HG03432 (cell line): Measurements from ENCODE around the gene TIGD1.

Experiments
- ATAC-seq: cut with Tn5 transposase; IDR thresholded peaks from one replicate; pipeline ENCODE4 v1.9.1; 2021; ENCODE audit warnings: mild to moderate bottlenecking, moderate library complexity; ENCODE audit not compliant: unreplicated experiment

TIGD1 gene

DNA sequence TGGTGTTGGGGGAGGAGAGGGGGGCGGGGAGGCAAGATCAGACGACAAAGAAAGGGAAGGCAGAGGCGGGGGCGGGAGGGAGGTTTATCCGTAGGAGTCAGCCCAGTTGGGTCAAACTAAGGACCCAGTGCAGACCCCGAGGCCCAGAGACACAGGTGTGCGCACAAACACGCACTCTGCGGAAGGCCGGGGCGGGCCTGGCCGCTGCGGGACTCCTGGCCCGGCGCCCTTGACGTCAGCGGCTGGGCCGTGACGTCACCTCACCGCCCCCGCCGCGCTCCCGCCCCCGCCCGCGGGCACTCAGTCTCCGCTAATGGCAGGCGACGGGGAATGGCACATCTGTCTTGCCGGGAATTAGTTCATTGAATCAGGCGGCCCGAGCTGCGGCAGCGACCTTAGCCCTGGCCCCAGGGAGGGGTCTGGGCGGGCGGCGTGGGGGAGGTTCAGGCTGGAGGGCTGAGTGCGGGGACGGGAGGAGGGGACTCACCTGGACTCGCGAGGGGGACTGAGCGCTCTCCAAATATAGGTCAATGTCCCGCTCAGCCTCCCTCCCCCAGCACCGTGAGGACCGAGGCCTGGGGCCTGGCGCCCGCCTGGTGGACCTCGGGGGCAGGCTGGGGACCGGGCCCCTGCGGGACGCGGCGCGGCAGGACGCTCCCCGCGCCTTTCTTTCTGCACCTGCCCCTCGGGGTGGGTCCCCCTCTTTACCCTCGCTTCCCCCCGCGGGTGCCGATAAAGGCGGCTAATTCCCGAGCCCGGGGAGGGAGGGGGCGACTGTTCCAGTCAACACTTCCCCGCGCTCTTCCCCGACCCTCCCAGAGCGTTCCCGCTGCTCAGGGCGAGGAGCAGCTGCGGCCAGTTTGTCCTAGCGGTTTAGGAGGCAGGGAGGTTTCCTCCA is 47.2 kb downstream of the TIGD1 start:
- ATAC-seq = no peak

DNA sequence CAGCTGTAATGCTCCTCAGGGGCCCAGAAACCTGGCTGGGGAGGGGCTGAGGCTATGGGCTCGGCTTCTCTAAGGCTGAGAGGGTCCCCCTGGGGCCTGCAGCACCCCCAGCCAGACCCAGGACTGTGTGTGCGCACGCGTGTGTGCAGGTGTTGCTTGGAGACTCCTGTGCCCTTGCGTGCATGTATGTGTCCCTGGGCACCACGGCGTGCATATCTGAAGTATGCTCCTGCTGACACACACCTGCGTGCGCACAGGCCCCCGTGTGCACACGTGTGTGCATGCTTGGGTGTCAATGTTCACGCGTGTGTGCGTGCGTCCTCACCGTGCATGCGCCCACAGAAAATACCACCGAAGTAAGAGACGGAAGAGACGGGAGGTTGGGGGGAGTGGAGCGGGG is 47.8 kb downstream of the TIGD1 start:
- ATAC-seq = no peak

DNA sequence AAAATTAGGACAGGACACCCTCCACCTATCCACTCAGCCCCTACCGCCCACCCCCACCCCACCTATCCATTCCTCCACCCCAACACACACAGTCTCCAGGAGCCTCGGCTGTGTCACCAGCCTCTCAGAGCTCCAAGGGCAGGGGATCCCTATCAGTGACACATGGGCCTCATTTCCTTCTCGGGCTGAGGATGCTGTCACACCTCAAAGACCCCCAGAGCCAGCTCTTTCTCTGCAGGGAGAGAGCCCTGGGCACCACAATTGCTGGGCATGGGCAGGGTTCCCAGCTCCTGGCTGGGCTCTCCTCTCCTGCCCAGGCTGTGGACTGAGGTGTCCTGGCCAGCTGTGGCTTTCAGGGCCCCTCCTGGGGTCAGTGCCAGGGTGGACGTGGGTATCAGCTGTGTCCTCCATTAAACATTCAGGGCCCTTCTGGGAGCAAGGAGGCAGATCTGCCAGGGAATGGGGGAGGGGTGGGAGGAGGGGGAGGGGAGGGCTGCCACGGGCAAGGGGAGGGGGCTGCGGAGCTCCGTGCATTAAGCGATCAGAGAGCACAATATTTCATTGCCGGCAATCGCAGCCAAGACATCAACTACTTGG is 48.5 kb downstream of the TIGD1 start:
- no peak for ATAC-seq

DNA sequence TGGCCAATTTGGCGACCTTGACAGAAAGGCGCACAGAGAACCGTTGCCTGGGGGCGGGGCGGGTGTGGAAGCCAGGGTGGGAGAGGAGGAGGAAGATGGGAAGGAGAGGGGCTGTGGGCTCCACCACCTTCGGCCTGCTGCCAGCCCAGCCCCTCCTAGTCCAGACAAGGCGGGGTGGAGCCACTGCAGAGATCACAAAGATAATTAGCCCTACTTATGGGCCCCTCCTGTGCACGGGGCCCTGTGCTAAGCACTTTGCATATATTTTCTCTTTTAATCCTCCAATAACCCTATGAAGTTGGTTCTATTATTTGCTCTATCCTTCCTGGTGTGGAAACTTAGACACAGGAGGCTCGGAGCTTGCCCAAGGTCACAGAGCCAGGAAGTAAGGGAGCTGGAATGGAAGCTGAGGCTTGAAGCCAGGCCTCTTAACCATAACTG is 49.0 kb downstream of the TIGD1 start:
- no peak for ATAC-seq

DNA sequence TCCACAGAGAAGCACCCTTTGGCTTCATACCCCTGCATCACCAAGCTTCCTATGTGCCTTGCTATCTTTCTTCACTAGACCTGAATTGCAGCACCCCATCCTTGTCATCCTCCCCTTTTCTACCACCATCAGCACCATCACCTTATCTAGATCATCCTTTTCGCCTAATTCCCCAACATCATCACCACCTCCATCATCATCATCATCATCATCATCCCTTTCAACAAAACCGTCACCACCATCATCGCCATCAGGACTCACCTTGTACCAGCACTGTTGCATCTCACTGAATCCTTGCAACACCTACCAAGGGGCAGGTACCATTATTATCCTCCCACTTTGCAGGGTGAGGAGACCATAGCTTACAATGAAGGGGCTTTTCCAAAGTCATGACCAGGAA is 51.9 kb downstream of the TIGD1 start:
- ATAC-seq = no peak
